ENCODE measurements around the gene ROBO3.

Gene ROBO3

GRCh38 chr11:124846070-124846673 lies 19.1 kb upstream of the ROBO3 start:
- DNase-seq = no peak

GRCh38 chr11:124859171-124859570 lies 6.1 kb upstream of the ROBO3 start:
- no peak for DNase-seq

GRCh38 chr11:124861670-124862069 lies 3.6 kb upstream of the ROBO3 start:
- DNase-seq = no peak

- DNase-seq = no peak
Measured at GRCh38 chr11:124863137-124863825, 2.0 kb upstream of the ROBO3 start.

- DNase-seq = no peak
Measured at GRCh38 chr11:124863826-124864165, 1.4 kb upstream of the ROBO3 start.

GRCh38 chr11:124864176-124864891 lies 898 bp upstream of the ROBO3 start:
- no peak for DNase-seq

GRCh38 chr11:124864892-124865180 lies 396 bp upstream of the ROBO3 start:
- DNase-seq = no peak

- no peak for DNase-seq
Measured at GRCh38 chr11:124865902-124866851, 945 bp downstream of the ROBO3 start.

- DNase-seq = peak; percentile 59
Measured at GRCh38 chr11:124867700-124868099, 2.5 kb downstream of the ROBO3 start.

- DNase-seq = no peak
Measured at GRCh38 chr11:124868331-124869274, 3.4 kb downstream of the ROBO3 start.

- DNase-seq = no peak
Measured at GRCh38 chr11:124869331-124869730, 4.1 kb downstream of the ROBO3 start.

- no peak for DNase-seq
Measured at GRCh38 chr11:124869856-124870387, 4.7 kb downstream of the ROBO3 start.

- DNase-seq = no peak
Measured at GRCh38 chr11:124870430-124870829, 5.2 kb downstream of the ROBO3 start.

GRCh38 chr11:124872280-124872679 lies 7.0 kb downstream of the ROBO3 start:
- no peak for DNase-seq

- no peak for DNase-seq
Measured at GRCh38 chr11:124872741-124873140, 7.5 kb downstream of the ROBO3 start.

GRCh38 chr11:124873951-124874350 lies 8.7 kb downstream of the ROBO3 start:
- no peak for DNase-seq

- DNase-seq = no peak
Measured at GRCh38 chr11:124874571-124875255, 9.5 kb downstream of the ROBO3 start.

- DNase-seq = no peak
Measured at GRCh38 chr11:124875401-124875800, 10.2 kb downstream of the ROBO3 start.

- DNase-seq = peak; percentile 96
Measured at GRCh38 chr11:124875943-124876817, 10.9 kb downstream of the ROBO3 start.

Measured in left hindlimb (tissue), 1 donor.